HCT116 (cell line): ENCODE data around the gene NACC2. TPM values are rescaled to one million over a fixed set of nuclear protein-coding genes. Genes with fewer than 3 reads are reported as not detected.
A peak's percentile ranks its signal among the peaks of the same experiment; 100 is the strongest.

Experiments
- ATAC-seq: fragments of 200-7000 bp; cut with Tn5 transposase; 2 replicates; pipeline ENCODE4 v1.9.1; 2020; ENCODE audit warnings: mild to moderate bottlenecking, moderate library complexity
- BruUV-seq: library from RNA; stranded (reverse); fragments of 400-500 nt; replicated peaks from 2 replicates; lab custom pipeline; 2021; lab: Mats Ljungman, UMichigan
- CTCF ChIA-PET: fragments of 300-600 bp; sonication (Branson Sonifier 250); formaldehyde crosslinking; loops from one replicate; lab custom pipeline; 2021; ENCODE audit warnings: antibody characterized with exemption; lab: Charles Lee
- POLR2A ChIA-PET: fragments of 300-600, 350-600 bp; sonication (Branson Sonifier 250); formaldehyde crosslinking; loops from one replicate; lab custom pipeline; 2021; ENCODE audit warnings: antibody characterized with exemption; lab: Charles Lee
- RAD21 ChIA-PET, 2 experiments: fragments of 300-600 bp; sonication (Branson Sonifier 250); formaldehyde crosslinking; loops; one replicate each; lab custom pipeline; 2023; ENCODE audit warnings: low total read pairs in 2 of 2; ENCODE audit not compliant: uncharacterized antibody in 2 of 2, unreplicated experiment in 2 of 2, low non-redundant PET in 1 of 2; lab: Charles Lee
- DNase-seq: peaks from one replicate; pipeline ENCODE4 v3.0.0-alpha.2; 2010; ENCODE audit warnings: low read depth, low spot score
- H2AFZ ChIP-seq: fragments of 200-600 bp; shearing (Covaris generic), sonication (generic); 2 replicates; pipeline ENCODE4 v1.6.1; 2017; ENCODE audit warnings: low read depth, mixed run types, mixed read lengths, antibody characterized with exemption, low read length; ENCODE audit not compliant: poor library complexity, severe bottlenecking
- H3K27ac ChIP-seq: 2 replicates; pipeline ENCODE4 v1.5.1; 2012; ENCODE audit warnings: low read depth, low read length
- H3K27me3 ChIP-seq: fragments of 200-600 bp; sonication (generic); 2 replicates; pipeline ENCODE4 v1.6.1; 2016; ENCODE audit warnings: mixed run types, low read length, mixed read lengths; ENCODE audit not compliant: insufficient read depth
- H3K36me3 ChIP-seq, 2 experiments: fragments of 200-500 bp in 1 of 2; fragments of 200-600 bp in 1 of 2; sonication (Bioruptor generic) in 1 of 2; sonication (generic) in 1 of 2; 2 replicates each; pipeline versions ENCODE4 v1.5.1 to v1.6.1; 2014 to 2016; ENCODE audit warnings: low read length in 2 of 2, inconsistent platforms in 1 of 2, mixed read lengths in 1 of 2, mixed run types in 1 of 2; ENCODE audit not compliant: insufficient read depth in 2 of 2, control insufficient read depth in 1 of 2
- H3K4me1 ChIP-seq, 2 experiments: fragments of 200-600 bp in 1 of 2; sonication (generic) in 1 of 2; 2 replicates each; pipeline versions ENCODE4 v1.5.1 to v1.6.1; 2012 to 2017; ENCODE audit warnings: low read length in 2 of 2, inconsistent platforms in 1 of 2, mild to moderate bottlenecking in 1 of 2, mixed read lengths in 1 of 2, mixed run types in 1 of 2, moderate library complexity in 1 of 2; ENCODE audit not compliant: insufficient read depth in 2 of 2, control insufficient read depth in 1 of 2
- H3K4me2 ChIP-seq: fragments of 200-600 bp; sonication (generic); 2 replicates; pipeline ENCODE4 v1.6.1; 2017; ENCODE audit warnings: mixed run types, low read length, mixed read lengths
- H3K4me3 ChIP-seq, 2 experiments: fragments of 200-600 bp in 1 of 2; sonication (generic) in 1 of 2; replicated peaks in 1 of 2; 2 replicates each; pipeline ENCODE4 v1.5.1; 2011 to 2016; ENCODE audit warnings: low read length in 2 of 2, control low read depth in 1 of 2, low read depth in 1 of 2, mild to moderate bottlenecking in 1 of 2, mixed read lengths in 1 of 2, mixed run types in 1 of 2
- H3K79me2 ChIP-seq: fragments of 200-600 bp; sonication (generic); 2 replicates; pipeline ENCODE4 v1.6.1; 2017; ENCODE audit warnings: mild to moderate bottlenecking, mixed run types, low read length, moderate library complexity, mixed read lengths; ENCODE audit not compliant: insufficient read depth
- H3K9ac ChIP-seq: fragments of 200-600 bp; sonication (generic); 2 replicates; pipeline ENCODE4 v1.6.1; 2016; ENCODE audit warnings: low read length, mixed read lengths
- H3K9me2 ChIP-seq: fragments of 200-600 bp; sonication (generic), shearing (Covaris generic); 2 replicates; pipeline ENCODE4 v1.6.1; 2017; ENCODE audit warnings: mixed run types, mild to moderate bottlenecking, moderate library complexity; ENCODE audit not compliant: insufficient read depth
- H3K9me3 ChIP-seq, 2 experiments: fragments of 200-500 bp in 1 of 2; fragments of 200-600 bp in 1 of 2; sonication (Bioruptor generic) in 1 of 2; sonication (generic) in 1 of 2; 2 replicates each; pipeline ENCODE4 v1.6.1; 2014 to 2017; ENCODE audit warnings: low read length in 2 of 2, mixed read lengths in 2 of 2, inconsistent platforms in 1 of 2, low read depth in 1 of 2, mild to moderate bottlenecking in 1 of 2, mixed run types in 1 of 2, moderate library complexity in 1 of 2; ENCODE audit not compliant: control insufficient read depth in 1 of 2, insufficient read depth in 1 of 2
- H4K20me1 ChIP-seq: fragments of 200-600 bp; sonication (generic), shearing (Covaris generic); 2 replicates; pipeline ENCODE4 v1.6.1; 2017; ENCODE audit warnings: mixed run types, mild to moderate bottlenecking, moderate library complexity; ENCODE audit not compliant: insufficient read depth
- EGR1 ChIP-seq: IDR thresholded peaks from 2 replicates; pipeline ENCODE4 v1.6.1; 2012; ENCODE audit warnings: low read depth
- ELF1 ChIP-seq: IDR thresholded peaks from 2 replicates; pipeline ENCODE4 v1.6.1; 2012; ENCODE audit warnings: low read depth, borderline replicate concordance
- FOSL1 ChIP-seq: IDR thresholded peaks from 2 replicates; pipeline ENCODE4 v1.6.1; 2012; ENCODE audit warnings: low read depth
- REST ChIP-seq: IDR thresholded peaks from 2 replicates; pipeline ENCODE4 v1.6.1; 2012; ENCODE audit warnings: low read depth
- intact Hi-C: fragments of 100-400 bp; cut with micrococcal nuclease; formaldehyde crosslinking; loops from 2 replicates; pipeline ENCODE4 v1.10.0; 2022
- total RNA-seq: library from RNA; stranded (reverse); gene quantifications from one replicate; pipeline ENCODE4 v1.2.1, GENCODE V29; 2021; ENCODE audit not compliant: unreplicated experiment

Gene NACC2
- total RNA-seq, 1 experiment from 2014 or later: 27.8 TPM

GRCh38 chr9:135962696-135963307 is 132.3 kb downstream of the NACC2 start:
- H4K20me1 ChIP-seq: no peaks in the 10 kb centered on the region
- no TSS peak for BruUV-seq
- CTCF ChIA-PET: no interaction called here
- no peak for ATAC-seq
- H3K4me3 ChIP-seq: no peak overlapping the region
- H3K9me3 ChIP-seq: no peaks in the 10 kb centered on the region
- 0 out of 4 replicates have a peak, but pooled peaks cover 0 to 4% of the 10 kb centered on the region in 2 experiments for H3K36me3 ChIP-seq
- H3K79me2 ChIP-seq: peaks cover 30% of the 10 kb centered on the region
- H3K4me2 ChIP-seq: 0 out of 2 replicates have a peak overlapping the region, but pooled peaks have one; percentile 75
- TF ChIP-seq ELF1 (no peak), FOSL1 (no peak)
- POLR2A ChIA-PET: no interaction called here
- H3K9ac ChIP-seq: no peak overlapping the region
- RAD21 ChIA-PET: no interaction called here
- no peaks in the 10 kb centered on the region for H3K9me2 ChIP-seq
- H3K27me3 ChIP-seq: no peaks in the 10 kb centered on the region
- no peak overlapping the region; the same call in 1 of the 2 replicates for H3K27ac ChIP-seq
- no peak for DNase-seq
- intact Hi-C loops: loop anchor here (10.0 kb wide), 4 partner anchors 262 to 878 kb away; partner anchors contain the start of gene OLFM1
- H3K4me1 ChIP-seq: peaks cover 15 to 25% of the 10 kb centered on the region in 2 experiments
- no peak overlapping the region for H2AFZ ChIP-seq

DNA sequence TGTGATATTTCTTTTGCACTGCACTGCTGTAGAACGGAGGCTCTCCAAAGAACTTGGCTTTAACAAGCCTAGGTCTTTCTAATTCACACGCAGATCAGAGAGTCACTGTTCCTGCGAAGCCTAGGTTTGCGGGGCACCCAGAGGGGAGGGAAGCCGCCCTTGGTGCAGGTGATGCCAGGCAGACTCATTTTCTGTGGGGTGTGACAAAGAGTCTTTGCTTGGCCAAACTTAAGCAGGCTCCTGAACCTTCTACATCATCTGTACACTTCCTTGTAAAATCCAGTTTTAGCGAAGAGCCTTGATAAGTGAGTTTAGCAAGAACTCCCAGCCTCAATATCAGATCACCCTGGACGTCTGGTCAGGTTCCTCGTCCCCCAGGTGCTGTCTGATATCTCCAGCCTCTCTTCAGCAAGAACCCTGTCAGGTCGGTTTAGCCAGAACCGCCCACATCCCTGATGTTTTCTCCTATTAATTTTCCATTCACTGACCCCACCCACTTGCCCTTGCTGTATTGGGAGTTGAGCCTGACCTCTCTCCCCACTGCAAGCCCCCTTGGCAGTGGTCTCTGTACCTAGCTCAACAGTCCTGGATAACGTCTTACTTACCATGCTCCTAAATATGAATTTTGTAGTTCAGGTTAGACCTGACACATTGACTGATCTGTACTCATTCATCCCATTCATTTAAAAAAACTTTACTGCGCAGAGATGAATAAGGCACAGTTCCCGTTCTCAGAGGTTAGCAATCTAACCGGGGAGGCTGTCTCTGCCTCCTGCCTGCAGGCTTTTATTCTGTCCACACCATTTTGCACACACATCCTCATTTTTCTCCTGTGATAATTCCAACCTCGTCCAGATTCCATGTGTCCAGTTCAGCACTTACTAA is 133.0 kb downstream of the NACC2 start:
- peak overlapping the region; percentile 45 to 51 for H3K4me3 ChIP-seq
- H3K27me3 ChIP-seq: no peaks in the 10 kb centered on the region
- H3K9me2 ChIP-seq: no peaks in the 10 kb centered on the region
- peak overlapping the region; percentile 55 for H3K9ac ChIP-seq
- TF ChIP-seq REST (no peak), EGR1 (0 out of 2 replicates have a peak, but pooled peaks have one; percentile 37)
- no peaks in the 10 kb centered on the region for H3K9me3 ChIP-seq
- CTCF ChIA-PET: interaction anchor here (1.0 kb wide), 1 partner anchor 8 kb away, joined by 3 read pairs; no protein-coding TSS in a partner anchor
- POLR2A ChIA-PET: no interaction called here
- intact Hi-C loops: loop anchor here (10.0 kb wide), 4 partner anchors 263 to 877 kb away; partner anchors contain the start of gene OLFM1
- 0 out of 4 replicates have a peak, but pooled peaks cover 0 to 4% of the 10 kb centered on the region in 2 experiments for H3K36me3 ChIP-seq
- H3K27ac ChIP-seq: no peak overlapping the region; the same call in 1 of the 2 replicates
- BruUV-seq: TSS peak; percentile 85
- no peak for ATAC-seq
- DNase-seq: no peak
- H2AFZ ChIP-seq: peak overlapping the region; percentile 36
- no peaks in the 10 kb centered on the region for H4K20me1 ChIP-seq
- RAD21 ChIA-PET: no interaction called here
- peaks cover 15 to 22% of the 10 kb centered on the region in 2 experiments for H3K4me1 ChIP-seq
- H3K4me2 ChIP-seq: peak overlapping the region; percentile 75
- peaks cover 38% of the 10 kb centered on the region for H3K79me2 ChIP-seq
